Common myeloid progenitor, CD34-positive (primary cell): Measurements from ENCODE around the gene RBPJL.

Experiments used
- CTCF ChIA-PET: fragments of 350-600 bp; sonication (Branson Sonifier 250); formaldehyde crosslinking; loops from one replicate; lab custom pipeline; 2021; ENCODE audit warnings: antibody characterized with exemption; lab: Charles Lee
- POLR2A ChIA-PET: fragments of 350-600 bp; sonication (Branson Sonifier 250); formaldehyde crosslinking; loops from one replicate; lab custom pipeline; 2021; ENCODE audit warnings: antibody characterized with exemption; lab: Charles Lee
- DNase-seq, 3 donors: peaks; one replicate each; pipeline versions ENCODE4 v3.0.0 to v3.0.0-alpha.2; 2013
- H3K27ac ChIP-seq, 2 experiments: 1 replicate in 1 of 2; 2 replicates in 1 of 2; pipeline ENCODE4 v1.7.0; 2013; ENCODE audit warnings: inconsistent platforms in 2 of 2, low read length in 2 of 2, mild to moderate bottlenecking in 2 of 2, low read depth in 1 of 2, moderate library complexity in 1 of 2; ENCODE audit not compliant: severe bottlenecking in 2 of 2, insufficient read depth in 1 of 2, poor library complexity in 1 of 2
- H3K27me3 ChIP-seq, 5 experiments: replicated peaks in 2 of 5; 1 replicate in 3 of 5; 2 replicates in 2 of 5; pipeline versions ENCODE4 v1.6.1 to v1.7.0; 2013; ENCODE audit warnings: low read length in 4 of 5, mild to moderate bottlenecking in 2 of 5, moderate library complexity in 2 of 5, inconsistent platforms in 1 of 5; ENCODE audit not compliant: insufficient read depth in 5 of 5, control insufficient read depth in 4 of 5
- H3K36me3 ChIP-seq, 4 experiments: 1 replicate in 2 of 4; 2 replicates in 2 of 4; pipeline versions ENCODE4 v1.6.1 to v1.7.0; 2013; ENCODE audit warnings: low read length in 3 of 4, control low read depth in 1 of 4, mild to moderate bottlenecking in 1 of 4; ENCODE audit not compliant: control insufficient read depth in 4 of 4, insufficient read depth in 4 of 4
- H3K4me1 ChIP-seq, 4 experiments: 1 replicate in 3 of 4; 2 replicates in 1 of 4; pipeline versions ENCODE4 v1.6.1 to v1.7.1; 2013; ENCODE audit warnings: low read length in 3 of 4, mild to moderate bottlenecking in 3 of 4, control low read depth in 1 of 4, inconsistent platforms in 1 of 4, moderate library complexity in 1 of 4; ENCODE audit not compliant: control insufficient read depth in 4 of 4, insufficient read depth in 4 of 4; ENCODE audit errors: control extremely low read depth in 1 of 4
- H3K4me3 ChIP-seq, 7 experiments: 1 replicate in 4 of 7; 2 replicates in 3 of 7; pipeline versions ENCODE4 v1.5.1 to v1.7.0; 2013; ENCODE audit warnings: mild to moderate bottlenecking in 7 of 7, low read length in 6 of 7, moderate library complexity in 6 of 7, inconsistent platforms in 2 of 7, low read depth in 2 of 7, control low read depth in 1 of 7; ENCODE audit not compliant: insufficient read depth in 4 of 7, control insufficient read depth in 1 of 7; ENCODE audit errors: extremely low read depth in 1 of 7
- H3K9me3 ChIP-seq, 5 experiments: 1 replicate in 4 of 5; 2 replicates in 1 of 5; pipeline versions ENCODE4 v1.6.1 to v1.7.1; 2013; ENCODE audit warnings: low read length in 4 of 5, mild to moderate bottlenecking in 2 of 5, inconsistent platforms in 1 of 5, low read depth in 1 of 5, moderate library complexity in 1 of 5; ENCODE audit not compliant: control insufficient read depth in 4 of 5, insufficient read depth in 2 of 5; ENCODE audit errors: control extremely low read depth in 1 of 5
- WGBS: methylation state at CpG from one replicate; pipeline ENCODE4 v1.1.5; 2013; ENCODE audit not compliant: insufficient coverage; 5-methylcytosine and 5-hydroxymethylcytosine counted together

RBPJL gene

GRCh38 chr20:45266977-45267376 lies 39.7 kb upstream of the RBPJL start:
- ChIA-PET CTCF (no interaction called here), POLR2A (no interaction called here)
- Histone ChIP-seq H3K27ac (no peak overlapping the region), H3K27me3 (peaks cover 0 to 3% (median 0%) of the 10 kb centered on the region in 5 experiments), H3K36me3 (no peaks in the 10 kb centered on the region), H3K4me1 (no peaks in the 10 kb centered on the region), H3K4me3 (no peak overlapping the region), H3K9me3 (no peaks in the 10 kb centered on the region)
- no peak for DNase-seq

- H3K27me3 ChIP-seq: peaks cover 0 to 6% (median 2%) of the 10 kb centered on the region in 5 experiments
- no peaks in the 10 kb centered on the region for H3K36me3 ChIP-seq
- POLR2A ChIA-PET: no interaction called here
- DNase-seq: no peak
- H3K4me3 ChIP-seq: no peak overlapping the region
- no peaks in the 10 kb centered on the region for H3K4me1 ChIP-seq
- no peaks in the 10 kb centered on the region for H3K9me3 ChIP-seq
- no peak overlapping the region for H3K27ac ChIP-seq
- CTCF ChIA-PET: interaction anchor here (0.9 to 1.6 kb wide), 2 partner anchors 8 to 172 kb away, joined by 3 read pairs; no protein-coding TSS in a partner anchor
- WGBS: 81% methylated on average over 2 of the region's 3 CpGs
These were observed 38.1 kb upstream of the RBPJL start for GRCh38 chr20:45268531-45268930.

- DNase-seq: no peak
- no CpG with 5 or more reads among the region's 3 CpGs for WGBS
- CTCF ChIA-PET: interaction anchor here (0.9 to 1.6 kb wide), 2 partner anchors 8 to 173 kb away, joined by 3 read pairs; no protein-coding TSS in a partner anchor
These were observed 37.6 kb upstream of the RBPJL start for GRCh38 chr20:45269056-45269455.

GRCh38 chr20:45269754-45270270 lies 36.8 kb upstream of the RBPJL start:
- no peak for DNase-seq
- no peaks in the 10 kb centered on the region for H3K4me1 ChIP-seq
- H3K27ac ChIP-seq: no peak overlapping the region
- H3K27me3 ChIP-seq: peaks cover 0 to 11% (median 2%) of the 10 kb centered on the region in 5 experiments
- 87% methylated on average over 3 of the region's 4 CpGs for WGBS
- CTCF ChIA-PET: interaction anchor here (1.6 kb wide), 1 partner anchor 174 kb away, joined by 3 read pairs; no protein-coding TSS in a partner anchor
- POLR2A ChIA-PET: no interaction called here
- no peaks in the 10 kb centered on the region for H3K36me3 ChIP-seq
- no peak overlapping the region for H3K4me3 ChIP-seq
- no peaks in the 10 kb centered on the region for H3K9me3 ChIP-seq

More at GRCh38 chr20:45269056-45269455, 37.6 kb upstream of the RBPJL start:
- Histone ChIP-seq H3K4me1 (no peaks in the 10 kb centered on the region), H3K9me3 (no peaks in the 10 kb centered on the region), H3K27ac (no peak overlapping the region), H3K4me3 (no peak overlapping the region), H3K27me3 (peaks cover 0 to 8% (median 2%) of the 10 kb centered on the region in 5 experiments), H3K36me3 (no peaks in the 10 kb centered on the region)
- POLR2A ChIA-PET: no interaction called here

GRCh38 chr20:45275338-45275737 lies 31.3 kb upstream of the RBPJL start:
- DNase-seq: no peak
- Histone ChIP-seq H3K36me3 (no peaks in the 10 kb centered on the region), H3K27ac (no peak overlapping the region), H3K9me3 (no peaks in the 10 kb centered on the region), H3K4me3 (no peak overlapping the region), H3K27me3 (peaks cover 0 to 8% (median 2%) of the 10 kb centered on the region in 5 experiments), H3K4me1 (no peaks in the 10 kb centered on the region)
- no CpG with 5 or more reads among the region's 3 CpGs for WGBS
- ChIA-PET POLR2A (no interaction called here), CTCF (interaction anchor here (2.9 kb wide), 1 partner anchor 16 kb away, joined by 16 read pairs; no protein-coding TSS in a partner anchor)

- no peaks in the 10 kb centered on the region for H3K9me3 ChIP-seq
- H3K27me3 ChIP-seq: peaks cover 0 to 4% (median 0%) of the 10 kb centered on the region in 5 experiments
- H3K36me3 ChIP-seq: no peaks in the 10 kb centered on the region
- H3K27ac ChIP-seq: no peak overlapping the region
- H3K4me1 ChIP-seq: no peaks in the 10 kb centered on the region
- no CpG with 5 or more reads among the region's 1 CpG for WGBS
- ChIA-PET POLR2A (no interaction called here), CTCF (interaction anchor here (1.7 kb wide), 1 partner anchor 16 kb away, joined by 4 read pairs; no protein-coding TSS in a partner anchor)
- H3K4me3 ChIP-seq: no peak overlapping the region
- no peak for DNase-seq
These were observed 26.6 kb upstream of the RBPJL start for GRCh38 chr20:45279992-45280391.

- no peaks in the 10 kb centered on the region for H3K36me3 ChIP-seq
- peaks cover 0 to 4% (median 0%) of the 10 kb centered on the region in 5 experiments for H3K27me3 ChIP-seq
- H3K27ac ChIP-seq: no peak overlapping the region
- no peaks in the 10 kb centered on the region for H3K9me3 ChIP-seq
- DNase-seq: no peak
- no peak overlapping the region for H3K4me3 ChIP-seq
- WGBS: 100% methylated on average over 3 of the region's 7 CpGs
- ChIA-PET POLR2A (no interaction called here), CTCF (interaction anchor here (1.2 to 2.0 kb wide), 2 partner anchors 10 to 233 kb away, joined by 3 to 8 read pairs; no protein-coding TSS in a partner anchor)
- H3K4me1 ChIP-seq: no peaks in the 10 kb centered on the region
These were observed 23.7 kb upstream of the RBPJL start for GRCh38 chr20:45282700-45283550.
